ENCODE data around the gene ARID5B.

- TF ChIP-seq REST (IDR thresholded peaks at IDR 0.05; ENCODE audit: insufficient read depth in 1 of 2, low read depth in 2 of 2, low read length in 2 of 2) (no peak), POLR2AphosphoS5 (IDR thresholded peaks at IDR 0.05; ENCODE audit: low read depth, low read length) (no peak), SIN3A (IDR thresholded peaks at IDR 0.05; ENCODE audit: borderline replicate concordance, insufficient read depth, low read length) (no peak), TAF1 (IDR thresholded peaks at IDR 0.05; ENCODE audit: borderline replicate concordance, insufficient read depth, low read length) (no peak), FOXP2 (optimal IDR thresholded peaks at IDR 0.05; ENCODE audit: borderline replicate concordance, extremely low read depth, extremely low read length, insufficient read depth) (no peak)
These were observed 77.5 kb downstream of the ARID5B start for GRCh38 chr10:61978965-61979364.

All from PFSK-1 (cell line).